HEK293 (cell line): ENCODE data around the gene IRF2.

Experiments
- CTCF ChIA-PET: fragments of 350-600 bp; formaldehyde crosslinking; extraction: SDS; loops from one replicate; lab custom pipeline; 2021; ENCODE audit warnings: antibody characterized with exemption; lab: Yijun Ruan, JAX
- POLR2A ChIA-PET: fragments of 300-600 bp; formaldehyde crosslinking; extraction: SDS; loops from one replicate; lab custom pipeline; 2020; ENCODE audit warnings: antibody characterized with exemption, inconsistent platforms; lab: Yijun Ruan, JAX
- H3K27ac ChIP-seq: fragments of 200-500 bp; sonication (Bioruptor generic); 2 replicates; pipeline ENCODE4 v1.5.1; 2014; ENCODE audit warnings: low read depth, low read length, control low read depth, inconsistent platforms; ENCODE audit errors: extremely low read depth
- H3K36me3 ChIP-seq, 2 experiments: fragments of 200-500 bp in 1 of 2; sonication (Bioruptor generic) in 1 of 2; 1 replicate in 1 of 2; 2 replicates in 1 of 2; pipeline ENCODE4 v1.5.1; 2014 to 2017; ENCODE audit warnings: inconsistent platforms in 2 of 2, low read length in 2 of 2; ENCODE audit not compliant: control insufficient read depth in 2 of 2, insufficient read depth in 1 of 2
- H3K4me1 ChIP-seq: fragments of 200-500 bp; sonication (Bioruptor generic); 2 replicates; pipeline ENCODE4 v1.5.1; 2014; ENCODE audit warnings: mild to moderate bottlenecking, low read length, inconsistent platforms; ENCODE audit not compliant: control insufficient read depth, insufficient read depth
- H3K4me3 ChIP-seq: 2 replicates; pipeline ENCODE4 v1.5.1; 2011; ENCODE audit warnings: low read depth, mild to moderate bottlenecking, control low read depth, low read length, moderate library complexity
- H3K9me3 ChIP-seq: fragments of 200-500 bp; sonication (Bioruptor generic); 2 replicates; pipeline ENCODE4 v1.5.1; 2014; ENCODE audit warnings: low read depth, low read length, inconsistent platforms; ENCODE audit not compliant: control insufficient read depth, insufficient read depth
- ATF2 ChIP-seq: fragments of 450-650 bp; formaldehyde crosslinking; IDR thresholded peaks from 2 replicates; pipeline ENCODE4 v1.5.1; 2016; ENCODE audit warnings: missing biosample characterization, missing genetic modification characterization, low read depth
- CTCF ChIP-seq: fragments of 450-650 bp; formaldehyde crosslinking; IDR thresholded peaks from 2 replicates; pipeline ENCODE4 v1.5.1; 2016; ENCODE audit warnings: missing biosample characterization, missing genetic modification characterization
- GLIS1 ChIP-seq: fragments of 450-650 bp; formaldehyde crosslinking; IDR thresholded peaks from 2 replicates; pipeline ENCODE4 v1.5.1; 2016; ENCODE audit warnings: missing biosample characterization, missing genetic modification characterization
- PRDM1 ChIP-seq: fragments of 450-650 bp; formaldehyde crosslinking; IDR thresholded peaks from 2 replicates; pipeline ENCODE4; 2016; ENCODE audit warnings: missing biosample characterization, missing genetic modification characterization
- REPIN1 ChIP-seq: fragments of 450-650 bp; formaldehyde crosslinking; IDR thresholded peaks from 2 replicates; pipeline ENCODE4 v1.5.1; 2017; ENCODE audit warnings: missing biosample characterization, missing genetic modification characterization, low read depth
- SCRT2 ChIP-seq: fragments of 450-650 bp; formaldehyde crosslinking; IDR thresholded peaks from 2 replicates; pipeline ENCODE4 v1.5.1; 2016; ENCODE audit warnings: missing biosample characterization, missing genetic modification characterization
- SP7 ChIP-seq: fragments of 450-650 bp; formaldehyde crosslinking; IDR thresholded peaks from 2 replicates; pipeline ENCODE4 v1.5.1; 2016; ENCODE audit warnings: missing biosample characterization, missing genetic modification characterization
- WT1 ChIP-seq: fragments of 450-650 bp; formaldehyde crosslinking; IDR thresholded peaks from 2 replicates; pipeline ENCODE4 v1.5.1; 2016; ENCODE audit warnings: missing biosample characterization, missing genetic modification characterization
- ZFP37 ChIP-seq: fragments of 450-650 bp; formaldehyde crosslinking; IDR thresholded peaks from 2 replicates; pipeline ENCODE4 v1.5.1; 2016; ENCODE audit warnings: missing biosample characterization, missing genetic modification characterization
- ZFP41 ChIP-seq: fragments of 450-650 bp; formaldehyde crosslinking; IDR thresholded peaks from 2 replicates; pipeline ENCODE4 v1.5.1; 2016; ENCODE audit warnings: missing biosample characterization, missing genetic modification characterization, borderline replicate concordance
- ZIC2 ChIP-seq: fragments of 450-650 bp; formaldehyde crosslinking; IDR thresholded peaks from 2 replicates; pipeline ENCODE4 v1.5.1; 2016; ENCODE audit warnings: missing biosample characterization, missing genetic modification characterization
- ZNF121 ChIP-seq: fragments of 450-650 bp; formaldehyde crosslinking; IDR thresholded peaks from 2 replicates; pipeline ENCODE4 v1.5.1; 2016; ENCODE audit warnings: missing biosample characterization, missing genetic modification characterization
- ZNF274 ChIP-seq, 2 experiments: fragments of 200-500 bp in 1 of 2; fragments of 450-650 bp in 1 of 2; sonication (Bioruptor generic) in 1 of 2; formaldehyde crosslinking in 1 of 2; IDR thresholded peaks; 2 replicates each; pipeline versions ENCODE4 v1.5.1 to v1.6.1; 2014 to 2016; ENCODE audit warnings: borderline replicate concordance in 1 of 2, inconsistent platforms in 1 of 2, low read length in 1 of 2, missing biosample characterization in 1 of 2, missing genetic modification characterization in 1 of 2
- ZNF366 ChIP-seq: fragments of 450-650 bp; formaldehyde crosslinking; conservative IDR thresholded peaks from 2 replicates; pipeline ENCODE4 v1.5.1; 2016; ENCODE audit warnings: missing biosample characterization, missing genetic modification characterization
- ZNF404 ChIP-seq: fragments of 450-650 bp; formaldehyde crosslinking; IDR thresholded peaks from 2 replicates; pipeline ENCODE4 v1.5.1; 2017; ENCODE audit warnings: missing biosample characterization, missing genetic modification characterization
- ZNF510 ChIP-seq: fragments of 450-650 bp; formaldehyde crosslinking; IDR thresholded peaks from 2 replicates; pipeline ENCODE4 v1.5.1; 2018; ENCODE audit warnings: mild to moderate bottlenecking, missing genetic modification characterization, missing biosample characterization; ENCODE audit not compliant: insufficient replicate concordance
- ZNF529 ChIP-seq: fragments of 450-650 bp; formaldehyde crosslinking; IDR thresholded peaks from 2 replicates; pipeline ENCODE4 v1.5.1; 2017; ENCODE audit warnings: missing genetic modification characterization, missing biosample characterization; ENCODE audit not compliant: insufficient replicate concordance
- ZNF561 ChIP-seq: fragments of 450-650 bp; IDR thresholded peaks from 2 replicates; pipeline ENCODE4 v1.5.1; 2018; ENCODE audit warnings: missing biosample characterization, missing genetic modification characterization, borderline replicate concordance
- ZNF626 ChIP-seq: fragments of 450-650 bp; sonication (Bioruptor Pico); formaldehyde crosslinking; IDR thresholded peaks from 2 replicates; pipeline ENCODE4 v1.5.1; 2018; ENCODE audit warnings: missing biosample characterization, missing genetic modification characterization, inconsistent platforms
- TF ChIP-seq, protein P1 (sequence below): fragments of 450-650 bp; formaldehyde crosslinking; IDR thresholded peaks from 2 replicates; pipeline ENCODE4 v1.5.1; 2016; ENCODE audit warnings: missing biosample characterization, missing genetic modification characterization
- TF ChIP-seq, protein P2 (sequence below): fragments of 450-650 bp; formaldehyde crosslinking; IDR thresholded peaks from 2 replicates; pipeline ENCODE4 v1.5.1; 2016; ENCODE audit warnings: missing biosample characterization, missing genetic modification characterization

The IRF2 gene

GRCh38 chr4:184430163-184430562, 44.2 kb downstream of the IRF2 start:
- H3K4me1 ChIP-seq: no peaks in the 10 kb centered on the region
- ChIA-PET POLR2A (no interaction called here), CTCF (interaction anchor here (1.0 kb wide), 1 partner anchor 166 kb away, joined by 5 read pairs; no protein-coding TSS in a partner anchor)
- no peaks in the 10 kb centered on the region for H3K9me3 ChIP-seq
- TF ChIP-seq, protein P1, sequence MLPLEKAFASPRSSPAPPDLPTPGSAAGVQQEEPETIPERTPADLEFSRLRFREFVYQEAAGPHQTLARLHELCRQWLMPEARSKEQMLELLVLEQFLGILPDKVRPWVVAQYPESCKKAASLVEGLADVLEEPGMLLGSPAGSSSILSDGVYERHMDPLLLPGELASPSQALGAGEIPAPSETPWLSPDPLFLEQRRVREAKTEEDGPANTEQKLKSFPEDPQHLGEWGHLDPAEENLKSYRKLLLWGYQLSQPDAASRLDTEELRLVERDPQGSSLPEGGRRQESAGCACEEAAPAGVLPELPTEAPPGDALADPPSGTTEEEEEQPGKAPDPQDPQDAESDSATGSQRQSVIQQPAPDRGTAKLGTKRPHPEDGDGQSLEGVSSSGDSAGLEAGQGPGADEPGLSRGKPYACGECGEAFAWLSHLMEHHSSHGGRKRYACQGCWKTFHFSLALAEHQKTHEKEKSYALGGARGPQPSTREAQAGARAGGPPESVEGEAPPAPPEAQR: no peak
- TF ChIP-seq ZIC2: peak; percentile 63
- TF ChIP-seq GLIS1 (tag by site-specific recombination): peak; percentile 90
- peaks cover 0 to 18% of the 10 kb centered on the region in 2 experiments; a peak in 1 of 3 replicates for H3K36me3 ChIP-seq
- H3K4me3 ChIP-seq: no peak overlapping the region
- no peak overlapping the region for H3K27ac ChIP-seq

GRCh38 chr4:184428787-184429186, 45.6 kb downstream of the IRF2 start:
- Histone ChIP-seq H3K4me1 (no peaks in the 10 kb centered on the region), H3K27ac (no peak overlapping the region), H3K4me3 (no peak overlapping the region), H3K9me3 (no peaks in the 10 kb centered on the region), H3K36me3 (peaks cover 0 to 31% of the 10 kb centered on the region in 2 experiments; a peak in 1 of 3 replicates)
- ChIA-PET CTCF (no interaction called here), POLR2A (no interaction called here)
- TF ChIP-seq PRDM1 (tag by site-specific recombination): no peak
- TF ChIP-seq SCRT2 (tag by site-specific recombination): no peak
- TF ChIP-seq, all 188 proteins: peak for 0

GRCh38 chr4:184427687-184428086, 46.7 kb downstream of the IRF2 start:
- peaks cover 0 to 39% of the 10 kb centered on the region in 2 experiments; a peak in 1 of 3 replicates for H3K36me3 ChIP-seq
- H3K4me1 ChIP-seq: no peaks in the 10 kb centered on the region
- no peak for TF ChIP-seq ZFP37
- no peak for TF ChIP-seq REPIN1
- TF ChIP-seq ZNF626: no peak
- H3K4me3 ChIP-seq: no peak overlapping the region
- CTCF ChIA-PET: no interaction called here
- POLR2A ChIA-PET: no interaction called here
- H3K9me3 ChIP-seq: no peaks in the 10 kb centered on the region
- H3K27ac ChIP-seq: no peak overlapping the region

DNA sequence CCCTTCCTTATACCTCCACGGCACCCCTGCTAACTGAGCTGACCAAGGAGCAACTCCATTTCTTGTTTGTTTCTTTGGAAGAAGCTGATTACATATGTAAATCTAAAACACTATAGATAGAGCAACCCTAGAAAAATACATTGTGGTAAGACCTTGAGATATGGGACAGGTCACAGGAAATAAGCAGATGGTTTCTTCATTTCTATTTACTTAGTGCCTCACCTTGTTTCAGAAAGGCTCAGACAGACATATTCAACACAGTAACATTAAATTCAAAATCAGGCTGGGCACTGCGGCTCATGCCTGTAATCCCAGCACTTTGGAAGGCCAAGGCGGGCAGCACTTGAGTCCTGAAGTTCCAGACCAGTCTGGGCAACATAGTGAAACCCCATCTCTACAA, 47.3 kb downstream of the IRF2 start:
- ChIA-PET CTCF (no interaction called here), POLR2A (no interaction called here)
- Histone ChIP-seq H3K36me3 (peaks cover 0 to 42% of the 10 kb centered on the region in 2 experiments; a peak in 1 of 3 replicates), H3K4me1 (no peaks in the 10 kb centered on the region), H3K27ac (no peak overlapping the region), H3K4me3 (no peak overlapping the region), H3K9me3 (no peaks in the 10 kb centered on the region)
- TF ChIP-seq ZNF404 (tag by site-specific recombination): no peak
- no peak for TF ChIP-seq ZFP41 (tag by site-specific recombination)
- TF ChIP-seq ZNF529 (tag by site-specific recombination): no peak
- TF ChIP-seq ZNF561 (tag by site-specific recombination): no peak
- TF ChIP-seq CTCF (tag by site-specific recombination): no peak
- TF ChIP-seq ZNF274 (IDR thresholded peaks at IDR 0.05; ENCODE audit: low read length): no peak
- TF ChIP-seq ZNF274 (tag by site-specific recombination; IDR thresholded peaks at IDR 0.05; ENCODE audit: borderline replicate concordance): no peak
- TF ChIP-seq ATF2 (tag by site-specific recombination): no peak
- TF ChIP-seq ZNF121 (tag by site-specific recombination): no peak
- TF ChIP-seq SP7 (tag by site-specific recombination): no peak
- no peak for TF ChIP-seq WT1
- no peak for TF ChIP-seq ZNF510 (tag by site-specific recombination)
- TF ChIP-seq ZNF366: no peak
- TF ChIP-seq, protein P2, sequence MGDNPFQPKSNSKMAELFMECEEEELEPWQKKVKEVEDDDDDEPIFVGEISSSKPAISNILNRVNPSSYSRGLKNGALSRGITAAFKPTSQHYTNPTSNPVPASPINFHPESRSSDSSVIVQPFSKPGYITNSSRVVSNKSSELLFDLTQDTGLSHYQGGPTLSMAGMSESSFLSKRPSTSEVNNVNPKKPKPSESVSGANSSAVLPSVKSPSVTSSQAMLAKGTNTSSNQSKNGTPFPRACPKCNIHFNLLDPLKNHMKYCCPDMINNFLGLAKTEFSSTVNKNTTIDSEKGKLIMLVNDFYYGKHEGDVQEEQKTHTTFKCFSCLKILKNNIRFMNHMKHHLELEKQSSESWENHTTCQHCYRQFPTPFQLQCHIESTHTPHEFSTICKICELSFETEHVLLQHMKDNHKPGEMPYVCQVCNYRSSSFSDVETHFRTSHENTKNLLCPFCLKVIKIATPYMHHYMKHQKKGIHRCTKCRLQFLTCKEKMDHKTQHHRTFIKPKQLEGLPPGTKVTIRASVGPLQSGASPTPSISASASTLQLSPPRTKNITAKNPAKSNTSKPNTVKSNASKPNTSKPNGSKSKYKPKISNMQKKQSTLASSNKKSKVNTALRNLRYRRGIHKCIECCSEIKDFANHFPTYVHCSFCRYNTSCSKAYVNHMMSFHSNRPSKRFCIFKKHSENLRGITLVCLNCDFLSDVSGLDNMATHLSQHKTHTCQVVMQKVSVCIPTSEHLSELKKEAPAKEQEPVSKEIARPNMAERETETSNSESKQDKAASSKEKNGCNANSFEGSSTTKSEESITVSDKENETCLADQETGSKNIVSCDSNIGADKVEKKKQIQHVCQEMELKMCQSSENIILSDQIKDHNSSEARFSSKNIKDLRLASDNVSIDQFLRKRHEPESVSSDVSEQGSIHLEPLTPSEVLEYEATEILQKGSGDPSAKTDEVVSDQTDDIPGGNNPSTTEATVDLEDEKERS (tag by site-specific recombination): no peak
